Stimulated activated naive CD8-positive, alpha-beta T cell treated with anti-CD3 and anti-CD28 coated beads, Interleukin-15, Interleukin-2, amounts not matched to agents 100 U/mL and 50 U/mL, for 24 hours (primary cell): ENCODE data around the gene HMG20A.
"Not testable (repeated sequence)": the region's sequence is repeated elsewhere in the genome, so short reads cannot be mapped to it uniquely, and the experiment has no call there.

Experiments
- ATAC-seq: fragments of 150-1000 bp; cut with Tn5 transposase; one replicate; pipeline ENCODE4 v1.10.0; 2021
- DNase-seq: peaks from one replicate; pipeline ENCODE4 v3.0.0; 2021

HMG20A gene

GRCh38 chr15:77409259-77410156 is 11.2 kb upstream of the HMG20A start:
- DNase-seq (no peak), ATAC-seq (peak; percentile 76)

DNA sequence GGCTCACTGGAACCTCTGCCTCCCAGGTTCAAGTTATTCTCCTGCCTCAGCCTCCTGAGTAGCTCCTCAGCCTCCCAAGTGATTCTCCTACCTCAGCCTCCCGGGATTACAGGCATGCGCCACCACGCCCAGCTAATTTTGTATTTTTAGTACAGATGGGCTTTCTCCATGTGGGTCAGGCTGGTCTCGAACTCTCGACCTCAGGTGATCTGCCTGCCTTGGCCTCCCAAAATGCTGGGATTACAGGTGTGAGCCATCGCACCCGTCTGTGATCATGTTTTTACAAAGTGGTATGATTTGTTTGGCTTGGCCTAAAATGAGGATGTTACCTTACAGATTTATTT is 10.6 kb upstream of the HMG20A start:
- DNase-seq, ATAC-seq: not testable (repeated sequence)

- no peak for DNase-seq
- ATAC-seq = no peak
These were observed 9.7 kb upstream of the HMG20A start for GRCh38 chr15:77410701-77411618.

DNA sequence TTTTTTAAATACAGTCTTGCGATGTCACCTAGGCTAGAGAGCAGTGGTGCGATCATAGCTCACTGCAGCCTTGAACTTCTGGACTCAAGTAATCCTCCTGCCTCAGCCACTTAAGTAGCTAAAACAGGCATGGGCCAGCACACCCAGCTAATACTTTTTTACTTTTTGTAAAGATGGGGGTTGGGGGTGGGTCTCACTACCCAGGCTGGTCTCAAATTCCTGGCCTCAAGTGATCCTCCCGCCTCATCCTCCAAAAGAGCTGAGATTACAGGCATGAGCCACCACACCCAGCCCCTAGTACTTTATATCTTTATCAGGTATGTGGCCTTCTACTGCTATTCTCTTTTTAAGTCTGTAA is 9.1 kb upstream of the HMG20A start:
- no peak for DNase-seq
- no peak for ATAC-seq

GRCh38 chr15:77412972-77413698 is 7.6 kb upstream of the HMG20A start:
- DNase-seq (no peak), ATAC-seq (no peak)

DNA sequence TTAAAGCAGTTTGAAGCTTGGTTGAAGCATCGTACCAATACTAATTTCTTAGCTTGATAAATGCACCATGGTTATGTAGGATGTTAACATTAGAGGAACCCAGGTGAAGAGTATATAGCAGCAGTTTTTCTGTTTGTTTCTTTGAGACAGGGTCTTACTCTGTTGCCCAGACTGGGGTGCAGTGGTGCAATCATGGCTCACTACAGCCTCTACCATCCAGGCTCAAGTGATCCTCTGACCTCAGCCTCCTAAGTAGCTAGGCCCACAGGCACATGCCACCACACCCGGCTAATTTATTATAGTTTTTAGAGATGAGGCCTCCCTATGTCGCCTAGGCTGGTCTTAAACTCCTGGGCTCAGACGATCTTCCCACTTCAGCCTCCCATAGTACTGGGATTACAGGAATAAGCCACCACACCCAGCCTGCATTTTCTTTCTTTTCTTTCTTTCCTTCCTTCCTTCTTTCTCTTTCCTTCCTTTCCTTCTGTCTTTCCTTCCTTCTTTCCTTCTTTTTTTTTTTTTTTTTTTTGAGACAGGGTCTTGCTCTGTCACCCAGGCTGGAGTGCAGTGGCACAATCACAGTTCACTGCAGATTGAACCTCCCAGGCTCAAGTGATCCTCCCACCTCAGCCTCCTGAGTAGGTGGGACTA is 6.9 kb upstream of the HMG20A start:
- ATAC-seq (no peak), DNase-seq (no peak)

DNA sequence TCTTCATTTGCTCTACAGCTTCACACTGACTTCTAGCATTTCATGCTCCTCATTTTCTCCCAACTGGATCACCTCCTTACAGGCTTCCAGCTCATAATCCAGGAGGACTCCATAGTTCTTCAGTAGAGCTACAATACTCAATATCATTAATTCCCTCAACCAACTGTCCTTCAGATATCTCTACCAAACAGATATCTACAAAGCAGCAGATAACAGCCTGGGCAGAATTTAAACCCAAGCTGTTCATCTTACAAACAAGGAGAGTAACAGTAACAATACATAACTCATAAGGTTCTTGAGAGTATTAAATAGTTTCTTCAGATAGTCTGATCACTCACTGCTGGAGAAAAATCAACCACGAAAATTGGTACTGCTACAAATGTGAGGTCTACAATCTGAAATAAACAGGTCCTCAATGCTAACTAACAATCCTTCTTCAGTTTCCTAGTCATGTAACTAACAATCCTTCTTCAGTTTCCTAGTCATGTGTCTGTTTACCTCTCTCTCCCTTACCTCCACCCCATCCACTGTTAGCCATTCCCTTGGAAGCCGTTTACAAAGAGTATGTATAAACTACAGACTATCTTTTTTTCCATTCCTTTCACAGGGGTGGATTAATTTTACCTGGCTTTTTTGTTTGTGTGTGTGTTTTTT is 5.8 kb upstream of the HMG20A start:
- ATAC-seq (no peak), DNase-seq (no peak)

DNA sequence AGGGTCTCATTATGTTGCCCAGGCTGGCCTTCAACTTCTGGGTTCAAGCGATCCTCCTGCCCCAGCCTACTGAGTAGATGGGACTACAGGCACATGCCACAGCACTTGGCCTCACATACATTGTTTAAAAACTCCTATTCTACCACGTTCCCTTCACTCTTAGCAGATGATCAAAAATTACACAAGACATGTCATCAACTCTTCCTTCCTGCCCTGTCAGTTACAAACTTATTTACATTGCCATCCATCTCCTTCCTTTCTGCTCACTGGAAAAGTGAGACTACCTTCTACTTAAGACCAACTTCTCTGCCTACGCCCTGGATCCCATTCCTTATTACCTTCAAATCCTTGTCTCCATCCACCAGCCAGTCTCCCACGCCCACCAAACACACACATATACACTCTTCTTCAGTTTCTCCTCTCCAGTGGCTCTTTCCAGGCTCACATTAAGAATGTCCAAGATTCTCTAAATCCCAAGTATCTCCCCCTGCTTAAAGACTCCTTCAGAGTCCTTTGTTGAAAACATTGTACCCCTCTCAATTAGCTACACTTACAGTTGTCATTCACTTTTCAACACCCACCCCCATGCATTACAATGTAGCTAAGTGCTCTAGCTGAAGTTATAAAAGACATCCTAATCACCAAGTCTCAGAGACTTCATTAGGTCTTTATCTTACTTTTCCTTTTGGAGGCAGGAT is 5.1 kb upstream of the HMG20A start:
- ATAC-seq (no peak), DNase-seq (no peak)

GRCh38 chr15:77416148-77416455 is 4.6 kb upstream of the HMG20A start:
- DNase-seq (no peak), ATAC-seq (no peak)

DNA sequence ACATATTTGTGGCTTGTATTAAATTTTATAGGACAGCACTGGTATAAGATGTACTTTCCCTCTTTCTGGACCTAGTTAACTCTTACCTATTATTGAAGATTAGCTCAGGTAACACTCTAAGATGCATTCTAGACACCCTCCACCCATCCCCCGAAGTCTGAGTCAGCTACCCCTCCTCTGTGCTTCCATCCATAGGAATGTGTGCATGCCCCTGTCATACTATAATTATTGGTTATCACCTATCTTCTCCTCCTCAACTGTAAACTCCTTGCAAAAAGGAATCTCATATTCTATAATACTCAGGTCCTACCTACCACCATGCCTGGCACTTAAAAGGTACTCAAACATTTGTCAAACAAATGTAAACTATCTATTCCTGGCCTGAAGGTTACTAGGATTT is 3.7 kb upstream of the HMG20A start:
- no peak for ATAC-seq
- no peak for DNase-seq

DNA sequence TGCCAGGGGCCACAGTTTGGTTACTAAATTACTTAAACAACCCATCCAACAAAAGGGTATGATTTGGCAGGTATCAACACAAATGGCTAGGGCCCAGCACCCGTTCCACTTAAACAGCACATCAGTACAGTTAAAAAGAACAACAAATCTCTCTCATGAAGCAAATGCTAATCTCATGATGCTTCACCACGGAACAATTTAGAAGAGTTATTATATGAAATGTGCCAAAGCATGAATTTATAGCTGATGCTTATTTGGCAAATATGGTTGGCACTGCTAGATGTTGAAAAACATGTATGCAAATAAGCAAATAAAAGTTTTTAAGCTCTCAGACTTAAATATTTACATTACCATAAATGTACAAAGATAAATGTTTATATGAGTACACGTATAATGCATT is 3.1 kb upstream of the HMG20A start:
- ATAC-seq = no peak
- no peak for DNase-seq

GRCh38 chr15:77418391-77418965 is 2.2 kb upstream of the HMG20A start:
- no peak for ATAC-seq
- DNase-seq = no peak

GRCh38 chr15:77418966-77419835 is 1.5 kb upstream of the HMG20A start:
- DNase-seq = peak; percentile 67
- peak; percentile 8 for ATAC-seq

GRCh38 chr15:77419836-77420609 is 665 bp upstream of the HMG20A start, which contains the start of gene PEAK1:
TSS of gene PEAK1 (minus strand) at chr15:77420104. CDS start at chr15:77181926, 238,178 bp downstream.
- ATAC-seq = peak; percentile 99

DNA sequence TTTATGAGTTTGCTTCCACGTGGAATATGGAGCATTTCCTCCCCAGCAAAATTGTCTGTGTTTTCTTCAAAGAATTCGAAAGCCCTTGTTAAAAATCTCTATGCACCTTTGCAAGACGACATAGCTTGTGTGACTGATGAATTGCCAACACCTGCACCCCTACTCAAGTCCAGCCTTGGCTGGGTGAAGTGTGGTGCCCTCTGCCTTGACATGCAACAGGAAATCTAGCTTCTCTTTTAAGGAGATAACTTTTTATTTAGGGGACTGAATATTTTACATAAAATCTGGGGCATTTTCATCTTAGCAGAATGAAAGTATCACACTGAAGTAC is 647 bp downstream of the HMG20A start:
- ATAC-seq (no peak), DNase-seq (no peak)

More at GRCh38 chr15:77419836-77420609, 665 bp upstream of the HMG20A start, which contains the start of gene PEAK1:
- DNase-seq = peak; percentile 100

DNA sequence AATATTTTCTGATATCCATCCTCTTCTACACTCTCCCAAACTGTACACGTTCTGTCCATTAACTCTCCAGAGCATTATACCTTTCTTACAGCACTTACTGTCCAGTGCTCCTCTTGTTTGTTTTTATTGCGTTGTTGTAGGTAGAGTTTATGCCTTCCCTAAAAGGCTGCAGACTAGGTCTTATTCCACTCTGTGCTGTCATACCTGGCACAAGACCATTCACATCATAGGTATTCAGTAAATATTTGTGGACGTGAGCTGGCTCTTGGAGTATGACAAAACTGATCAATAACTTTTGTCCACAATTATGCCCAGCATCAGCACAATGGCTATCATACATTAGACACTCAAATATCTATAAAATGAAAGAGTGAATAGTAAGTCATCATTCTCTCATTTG is 4.4 kb downstream of the HMG20A start:
- ATAC-seq = no peak

DNA sequence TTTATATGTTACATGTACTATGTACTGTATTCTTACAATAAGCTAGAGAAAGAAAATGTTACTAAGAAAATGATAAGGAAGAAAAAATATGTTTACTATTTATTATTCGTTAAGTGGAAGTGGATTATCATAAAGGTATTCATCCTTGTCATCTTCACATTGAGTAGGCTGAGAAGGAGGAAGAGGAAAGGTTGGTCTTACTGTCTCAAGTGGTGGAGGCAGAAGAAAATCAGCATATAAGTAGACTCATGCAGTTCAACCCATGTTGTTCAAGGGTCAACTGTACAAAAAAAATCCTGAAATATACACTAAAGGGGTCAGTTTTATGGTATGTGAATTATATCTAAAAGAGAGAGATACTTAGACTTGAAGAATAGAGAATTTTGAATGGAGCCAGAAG is 5.7 kb downstream of the HMG20A start:
- DNase-seq (no peak), ATAC-seq (no peak)

More for the DNA sequence above, 4.4 kb downstream of the HMG20A start:
- DNase-seq = no peak

GRCh38 chr15:77426871-77427270 is 6.2 kb downstream of the HMG20A start:
- DNase-seq (no peak), ATAC-seq (no peak)

- no peak for DNase-seq
- peak; percentile 75 for ATAC-seq
These were observed 9.5 kb downstream of the HMG20A start for GRCh38 chr15:77430213-77430612.
